NK-92 treated with Interleukin-12 subunit alpha and Interleukin-12 subunit beta, amount 100 ng/mL, for 24 hours (cell line): Measurements from ENCODE around the gene BRD3OS.

Experiments used
- DNase-seq: peaks from one replicate; lab custom pipeline; 2025; lab: John Stamatoyannopoulos, UW

Gene BRD3OS

GRCh38 chr9:134024828-134025605, at the start of gene BRD3OS:
TSS of gene BRD3OS (plus strand) at chr9:134025481. CDS start at chr9:134026748, 1,267 bp downstream.
- peak; percentile 80 for DNase-seq

GRCh38 chr9:133975511-133975910, 49.8 kb upstream of the BRD3OS start:
- no peak for DNase-seq

- no peak for DNase-seq
Observed at GRCh38 chr9:133976191-133976861, 49.0 kb upstream of the BRD3OS start.

- DNase-seq = no peak
Observed at GRCh38 chr9:133976887-133977286, 48.4 kb upstream of the BRD3OS start.

- DNase-seq = no peak
Observed at GRCh38 chr9:133977421-133978201, 47.7 kb upstream of the BRD3OS start.

- no peak for DNase-seq
Observed at GRCh38 chr9:133978226-133978898, 46.9 kb upstream of the BRD3OS start.

GRCh38 chr9:133978899-133979272, 46.4 kb upstream of the BRD3OS start:
- no peak for DNase-seq

GRCh38 chr9:133979273-133979920, 45.9 kb upstream of the BRD3OS start:
- no peak for DNase-seq

GRCh38 chr9:133979921-133980863, 45.1 kb upstream of the BRD3OS start:
- DNase-seq = no peak

- DNase-seq = no peak
Observed at GRCh38 chr9:133980864-133981588, 44.3 kb upstream of the BRD3OS start.

- no peak for DNase-seq
Observed at GRCh38 chr9:133981589-133981957, 43.7 kb upstream of the BRD3OS start.

- no peak for DNase-seq
Observed at GRCh38 chr9:133981958-133982681, 43.2 kb upstream of the BRD3OS start.

- no peak for DNase-seq
Observed at GRCh38 chr9:133982971-133983720, 42.1 kb upstream of the BRD3OS start.

GRCh38 chr9:133986061-133986460, 39.2 kb upstream of the BRD3OS start:
- DNase-seq = no peak

GRCh38 chr9:133986774-133987445, 38.4 kb upstream of the BRD3OS start:
- DNase-seq = no peak

- no peak for DNase-seq
Observed at GRCh38 chr9:133987446-133987788, 37.9 kb upstream of the BRD3OS start.

- DNase-seq = no peak
Observed at GRCh38 chr9:133987946-133988665, 37.2 kb upstream of the BRD3OS start.
